HG03565 (cell line): ENCODE measurements around the gene SHISA4.
"Not testable (repeated sequence)": the region's sequence is repeated elsewhere in the genome, so short reads cannot be mapped to it uniquely, and the experiment has no call there.

ENCODE experiments used
- ATAC-seq: cut with Tn5 transposase; IDR thresholded peaks from one replicate; pipeline ENCODE4 v1.9.1; 2021; ENCODE audit warnings: mild to moderate bottlenecking, moderate library complexity; ENCODE audit not compliant: unreplicated experiment

Gene SHISA4

DNA sequence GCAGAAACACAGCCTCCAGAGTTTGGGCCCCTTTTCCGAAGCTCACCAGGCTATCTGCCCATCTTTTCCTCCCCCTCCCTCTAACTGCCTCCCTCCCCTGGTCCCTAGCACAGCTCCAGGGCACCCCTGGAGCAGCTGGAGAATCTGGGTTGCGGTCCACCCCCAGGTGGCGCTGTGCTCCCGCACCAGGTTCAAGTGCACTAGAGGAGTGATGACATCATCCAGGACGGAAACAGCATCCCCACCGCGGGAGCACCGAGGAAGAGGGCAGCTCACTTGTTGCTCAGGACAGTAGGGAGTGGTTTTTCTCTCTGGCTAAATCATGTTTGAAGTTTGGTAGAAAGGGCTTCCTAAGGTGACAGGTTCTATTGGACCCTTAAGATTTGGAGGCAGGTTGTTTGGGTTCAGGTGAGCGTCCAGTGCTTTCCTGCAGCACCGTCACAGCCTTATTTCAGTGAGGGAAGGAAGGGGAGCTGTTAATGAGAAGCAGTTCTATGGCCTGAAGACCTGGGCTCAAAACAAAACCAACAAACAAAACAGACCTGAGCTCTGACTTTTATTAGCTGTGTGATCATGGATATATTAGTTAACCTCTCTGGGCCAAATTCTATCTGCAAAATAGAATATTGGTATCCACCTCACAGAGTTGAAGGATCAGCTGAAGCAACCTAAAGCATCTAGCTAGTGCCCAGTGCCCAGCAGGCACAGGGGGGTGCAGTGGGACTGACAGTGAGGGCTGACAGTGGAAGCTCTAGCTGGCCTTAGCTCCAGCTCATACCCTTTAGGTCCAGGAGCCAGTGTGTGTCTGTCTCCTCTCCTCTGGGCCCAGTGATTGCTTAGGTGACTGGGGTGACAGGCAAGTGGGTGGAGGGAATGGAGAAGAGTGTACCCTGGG, 7.5 kb downstream of the SHISA4 start:
- peak; percentile 84 for ATAC-seq

DNA sequence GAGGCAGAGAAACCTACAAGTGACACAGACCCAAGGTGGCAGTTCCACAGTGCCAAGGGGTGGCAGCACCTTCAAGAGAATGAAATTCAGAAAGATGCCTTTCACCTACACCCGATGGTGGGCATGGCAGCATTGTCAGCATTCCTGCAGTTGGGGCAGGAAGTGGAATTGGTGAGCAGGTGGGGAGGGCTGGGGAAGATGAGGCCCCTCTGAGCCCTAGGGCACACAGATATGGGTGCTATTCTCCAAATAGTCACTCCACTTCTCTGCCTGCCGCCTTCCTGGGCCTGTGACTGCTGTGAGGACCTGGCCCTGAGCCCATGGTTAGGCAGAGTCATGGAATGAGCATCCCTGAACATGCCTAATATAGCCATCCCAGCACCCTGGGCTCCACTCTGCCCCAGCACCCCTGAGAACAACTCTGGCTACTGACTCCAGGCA, 8.3 kb downstream of the SHISA4 start:
- ATAC-seq, result no peak

DNA sequence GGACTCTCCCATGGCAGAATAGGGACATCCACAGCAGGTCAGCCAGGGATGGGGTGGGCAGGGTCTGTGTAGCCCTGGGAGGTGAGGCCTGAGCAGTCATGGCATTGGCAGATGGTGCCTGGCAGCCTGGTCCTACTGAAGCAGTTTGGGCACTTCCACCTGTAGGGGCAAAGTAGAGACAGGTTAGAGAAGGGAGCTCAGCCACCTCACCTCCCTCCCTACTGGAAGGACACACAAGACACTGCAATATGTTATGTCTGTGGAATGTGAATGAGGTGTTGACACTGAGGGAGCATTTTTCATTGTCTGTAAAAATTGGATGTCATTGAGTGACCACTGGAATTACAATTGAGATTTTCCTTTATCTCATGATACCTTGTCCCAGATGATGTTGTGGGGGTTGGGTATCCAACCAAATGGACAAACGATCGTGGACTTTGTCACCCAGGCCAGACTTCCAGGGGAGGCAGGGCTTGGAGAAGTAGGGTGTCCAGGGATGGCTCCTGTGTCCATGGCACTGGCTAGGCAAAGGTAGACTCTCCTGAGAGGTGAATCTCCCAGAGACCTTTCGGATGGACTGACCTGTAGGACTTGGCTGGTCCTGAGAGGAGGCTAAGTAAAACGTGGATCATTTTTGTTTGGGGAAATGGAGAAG, 9.7 kb downstream of the SHISA4 start:
- no peak for ATAC-seq

- ATAC-seq, result no peak
These were observed 10.3 kb downstream of the SHISA4 start for GRCh38 chr1:201898992-201899391.

DNA sequence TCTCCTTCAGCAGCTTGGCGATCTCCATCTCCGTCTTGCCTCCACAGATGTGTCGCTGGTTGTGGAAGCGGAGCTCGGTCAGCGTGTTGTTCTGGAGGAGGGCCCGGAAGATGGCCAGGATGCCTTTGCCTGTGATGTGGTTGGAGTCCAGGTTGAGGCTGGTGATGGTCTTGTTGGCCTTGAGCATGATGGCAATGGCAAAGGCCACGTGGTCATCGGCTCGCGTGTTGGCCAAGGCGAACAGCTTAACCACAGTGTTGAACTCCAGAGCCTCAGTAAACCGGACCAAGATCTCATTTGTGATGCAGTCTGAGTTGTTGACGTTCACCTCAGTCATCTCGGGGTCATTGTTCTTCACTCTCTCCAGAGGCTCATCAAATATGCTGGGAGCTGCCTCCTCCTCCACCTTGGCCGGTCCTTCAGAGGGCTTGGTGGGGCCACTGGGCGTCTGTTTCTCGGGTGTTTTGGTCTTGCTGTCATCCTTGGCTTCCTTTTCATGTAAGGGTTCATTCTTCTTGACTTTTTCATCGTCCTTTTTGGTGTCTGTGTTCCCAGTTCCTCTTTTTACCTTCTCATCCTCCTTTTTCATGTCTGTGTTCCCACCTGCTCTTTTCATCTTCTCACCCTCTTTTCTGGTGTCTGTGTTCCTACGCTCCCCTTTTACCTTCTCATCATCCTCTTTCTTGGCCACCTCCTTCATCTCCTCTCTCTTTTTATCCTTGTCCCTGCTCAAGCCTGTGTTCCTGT, 11.2 kb downstream of the SHISA4 start:
- no peak for ATAC-seq

GRCh38 chr1:201900476-201900875, 11.8 kb downstream of the SHISA4 start:
- ATAC-seq, result no peak

DNA sequence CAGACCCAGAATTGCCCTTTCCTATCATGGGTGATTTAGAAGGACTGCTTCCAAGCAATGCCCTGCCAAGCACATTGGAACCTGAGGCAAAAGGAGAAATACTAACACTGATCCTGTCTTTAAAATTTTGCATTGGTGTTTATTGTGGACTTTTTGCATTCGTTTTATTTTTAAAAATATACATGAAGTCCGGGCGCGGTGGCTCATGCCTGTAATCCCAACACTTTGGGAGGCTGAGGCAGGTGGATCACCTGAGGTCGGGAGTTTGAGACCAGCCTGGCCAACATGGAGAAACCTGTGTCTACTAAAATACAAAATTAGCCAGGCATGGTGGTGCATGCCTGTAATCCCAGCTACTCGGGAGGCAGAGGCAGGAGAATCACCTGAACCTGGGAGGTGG, 12.3 kb downstream of the SHISA4 start:
- not testable (repeated sequence) for ATAC-seq

DNA sequence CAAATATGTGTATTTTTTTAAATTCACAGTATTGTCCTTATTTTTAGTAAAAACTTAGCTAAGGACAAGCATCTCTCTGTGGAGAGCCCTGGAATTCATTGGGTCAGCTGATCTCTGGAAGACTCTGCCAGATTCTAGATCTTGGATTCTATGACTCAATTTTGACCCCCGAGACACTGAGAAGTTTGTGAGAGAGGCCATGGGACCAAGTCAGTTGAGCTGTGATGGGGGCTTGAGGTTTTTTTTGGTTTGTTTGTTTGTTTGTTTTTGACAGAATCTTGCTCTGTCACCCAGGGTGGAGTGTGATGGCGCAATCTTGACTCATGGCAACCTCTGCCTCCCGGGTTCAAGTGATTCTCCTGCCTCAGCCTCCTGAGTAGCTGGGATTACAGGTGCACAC, 13.5 kb downstream of the SHISA4 start:
- no peak for ATAC-seq

DNA sequence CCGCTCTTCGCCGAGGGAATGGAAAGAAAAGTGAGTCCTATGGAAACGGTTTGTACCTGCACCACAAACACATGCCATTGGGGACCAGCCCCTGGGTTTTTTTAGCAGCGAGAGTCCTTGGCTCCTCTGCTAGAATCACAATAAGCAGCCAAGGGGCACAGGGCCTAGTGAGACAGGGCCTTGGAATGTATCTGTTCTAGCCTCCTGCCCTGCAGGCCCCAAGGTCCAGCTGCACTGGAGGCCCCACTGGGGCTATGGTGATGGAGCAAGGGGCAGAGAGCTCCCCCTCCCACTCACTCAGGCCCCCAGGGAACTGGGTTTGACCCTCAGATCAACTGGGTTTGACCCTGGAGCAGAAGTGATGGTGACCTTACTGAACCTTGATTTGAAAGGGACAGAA, 14.4 kb downstream of the SHISA4 start:
- no peak for ATAC-seq

DNA sequence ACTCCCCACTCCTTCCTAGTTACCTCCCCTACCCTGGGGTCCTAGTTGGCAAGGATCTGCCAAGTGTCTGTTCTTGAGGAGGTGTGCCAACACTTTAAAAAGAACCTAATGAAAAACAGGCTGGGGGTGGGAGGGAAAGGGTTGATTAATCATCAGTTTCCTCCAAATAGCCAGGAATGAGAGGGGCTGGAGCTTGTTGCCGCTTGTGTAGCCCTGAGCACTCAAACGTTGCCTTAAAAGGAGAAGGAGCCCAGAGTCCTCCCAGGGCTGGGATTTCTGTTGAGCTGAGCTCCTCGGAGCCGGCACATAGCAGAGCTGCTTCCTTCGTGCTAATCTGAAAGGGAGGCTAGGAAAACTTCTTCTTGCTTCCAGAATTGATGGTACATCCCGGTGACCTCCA, 15.9 kb downstream of the SHISA4 start:
- ATAC-seq, result no peak

DNA sequence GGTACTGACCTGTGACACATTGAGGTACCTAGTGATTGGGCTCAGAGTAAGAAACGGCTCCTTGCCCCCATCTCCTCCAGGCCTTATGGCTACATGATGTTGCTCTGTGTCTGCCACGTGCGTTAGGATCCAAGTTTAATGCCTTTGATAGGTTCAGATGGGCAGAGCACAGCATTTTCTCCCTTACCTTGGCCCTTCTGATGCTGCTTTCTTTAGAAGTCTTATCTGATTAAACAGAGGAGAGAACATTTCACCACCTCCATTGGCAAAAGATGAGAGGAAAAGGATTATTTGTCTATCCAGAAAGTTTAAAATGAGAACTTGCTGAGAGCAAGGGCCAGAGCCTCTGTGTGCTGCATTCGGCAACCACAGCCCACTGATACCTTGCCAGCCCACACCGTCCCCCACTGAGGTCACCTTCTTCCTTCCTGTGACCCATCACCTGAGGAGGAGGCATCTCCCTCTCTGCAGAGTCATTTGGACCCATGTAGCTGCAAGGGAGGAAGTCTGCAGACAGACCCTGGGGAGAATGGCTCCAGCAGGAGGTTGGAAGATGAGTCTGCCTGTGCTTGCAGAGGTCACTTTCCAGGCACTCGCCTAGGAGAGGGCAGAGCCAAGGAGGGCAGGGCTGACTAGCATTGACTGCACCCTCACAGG, 16.7 kb downstream of the SHISA4 start:
- no peak for ATAC-seq

DNA sequence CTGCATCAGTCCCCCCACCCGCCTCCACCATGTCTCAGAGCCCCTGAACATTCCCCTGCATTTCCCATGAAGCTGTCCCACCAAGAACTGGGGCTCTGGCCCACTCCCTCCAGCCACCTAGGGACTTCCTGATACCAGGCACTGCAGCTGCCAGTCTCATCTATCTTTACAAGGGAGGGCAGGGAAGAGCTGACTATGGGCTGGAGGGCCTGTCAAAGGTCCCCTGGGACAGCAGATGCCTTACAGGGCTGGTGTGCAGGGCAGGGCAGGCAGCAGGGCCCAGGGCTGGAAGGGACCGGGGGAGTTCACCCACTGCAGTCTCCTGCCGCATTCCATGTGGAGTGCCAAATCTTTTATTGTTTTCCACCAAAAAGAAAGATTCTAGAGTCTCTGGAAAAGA, 17.6 kb downstream of the SHISA4 start:
- no peak for ATAC-seq

- ATAC-seq, result no peak
These were observed 18.9 kb downstream of the SHISA4 start for GRCh38 chr1:201907621-201908020.

GRCh38 chr1:201911826-201912571, 23.3 kb downstream of the SHISA4 start:
- ATAC-seq, result no peak

- no peak for ATAC-seq
These were observed 24.1 kb downstream of the SHISA4 start for GRCh38 chr1:201912832-201913231.

DNA sequence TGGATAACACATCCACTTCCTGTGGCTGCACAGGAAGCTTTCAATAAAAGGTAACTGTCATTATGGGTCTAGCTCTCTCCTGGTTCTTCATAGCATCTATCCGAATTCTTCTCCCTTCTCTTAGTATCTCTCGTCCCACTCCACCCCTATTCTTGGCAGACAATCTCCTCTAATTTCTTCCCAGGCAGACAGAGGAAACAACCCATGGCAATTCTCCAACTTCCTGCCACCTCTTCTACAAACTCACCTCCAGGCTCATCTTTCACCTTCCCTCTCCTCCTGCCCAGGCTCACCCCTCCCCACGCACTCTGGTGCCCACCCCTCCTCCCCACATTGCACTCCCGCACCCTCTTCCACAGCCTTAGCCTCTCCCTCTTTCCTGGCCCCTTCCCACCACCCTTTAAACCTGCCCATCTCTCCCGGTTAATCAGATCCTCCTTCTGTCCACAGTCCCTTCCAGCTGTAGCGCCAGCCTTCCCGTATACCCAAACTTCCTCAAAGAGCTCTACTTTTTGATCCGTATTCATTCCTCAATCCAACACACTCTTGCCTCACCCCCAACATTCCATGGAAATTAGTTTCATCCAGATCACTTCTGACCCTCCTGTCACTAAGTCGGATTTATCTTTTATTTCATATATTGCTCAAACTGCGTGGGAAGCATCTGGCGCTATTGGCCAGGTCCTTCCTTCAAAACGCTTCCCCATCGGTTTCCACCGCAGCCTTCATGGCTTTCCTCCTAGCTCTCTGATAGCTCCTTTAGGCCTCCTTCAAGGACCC, 25.9 kb downstream of the SHISA4 start:
- ATAC-seq, result no peak

DNA sequence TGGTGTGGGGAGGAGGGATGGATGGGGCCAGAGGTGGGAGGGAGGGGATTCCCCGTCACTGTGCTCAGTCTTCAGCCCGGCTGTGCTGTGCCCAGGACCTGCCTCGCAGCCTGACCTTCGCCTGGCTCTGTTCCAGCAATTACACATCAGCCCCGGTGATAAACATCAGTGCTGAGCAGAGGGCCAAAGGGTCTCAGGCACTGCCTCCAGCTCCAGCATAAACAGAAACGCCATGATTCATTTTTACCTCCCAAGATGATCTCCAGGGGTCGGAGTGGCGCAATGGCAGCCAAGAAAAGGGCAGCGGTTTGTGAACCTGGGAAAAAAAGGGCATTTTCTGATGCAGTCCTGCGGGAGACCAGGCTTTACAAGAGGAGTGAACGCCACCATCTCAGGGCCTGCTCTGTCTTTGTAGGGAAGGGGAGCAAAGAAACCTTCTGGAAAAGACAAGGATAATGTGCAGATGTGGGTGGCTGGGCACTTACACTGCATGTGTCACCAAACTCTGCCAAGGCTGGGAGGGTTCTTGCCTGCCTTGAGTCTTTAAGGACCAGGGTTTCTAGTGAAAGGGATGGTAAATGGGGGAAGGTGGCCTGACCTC, 28.1 kb downstream of the SHISA4 start:
- ATAC-seq, result no peak

DNA sequence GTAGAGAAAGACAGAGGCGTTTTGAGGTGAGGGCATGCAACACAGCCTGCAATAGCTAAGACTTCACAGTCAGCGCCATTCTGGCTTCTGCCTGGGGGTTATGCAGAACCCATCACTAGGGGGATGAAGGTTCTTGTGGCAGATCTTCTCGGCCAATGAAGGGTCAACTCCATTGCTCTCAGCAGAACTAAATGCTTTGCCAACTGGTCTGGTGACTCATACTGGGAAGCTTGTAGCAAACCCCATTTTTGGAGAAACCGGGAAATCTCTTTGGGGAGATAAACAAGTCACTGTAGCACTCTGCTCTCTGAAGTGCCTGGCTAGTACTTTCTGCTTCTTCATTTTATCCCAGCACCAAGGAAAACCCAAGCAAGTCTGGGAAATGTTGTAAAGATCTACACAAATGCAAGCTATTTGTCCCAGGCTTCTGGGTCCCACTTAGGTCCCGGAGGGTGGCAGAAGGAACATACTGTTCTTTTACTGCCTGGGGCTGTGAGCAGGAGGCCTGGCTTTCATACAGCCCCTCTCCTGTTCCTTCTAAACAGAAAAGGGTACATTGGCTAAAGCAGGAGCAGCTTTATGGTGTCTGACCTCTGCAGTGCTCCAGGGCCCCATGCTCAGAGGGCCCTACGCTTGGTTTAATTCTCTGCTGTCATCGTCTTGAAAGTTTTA, 28.8 kb downstream of the SHISA4 start:
- no peak for ATAC-seq

- ATAC-seq, result no peak
These were observed 29.6 kb downstream of the SHISA4 start for GRCh38 chr1:201918343-201918742.
